Astrocyte (in vitro differentiated cells and primary cell): ENCODE data around the gene PAK4. TPM values are rescaled to one million over a fixed set of nuclear protein-coding genes. Genes with fewer than 3 reads are reported as not detected.
A peak's percentile ranks its signal among the peaks of the same experiment; 100 is the strongest.

Experiments used
- DNase-seq: peaks from one replicate; pipeline ENCODE4 v3.0.0-alpha.2; 2010; ENCODE audit warnings: low read depth
- FAIRE-seq: peaks from 2 replicates; lab custom pipeline; 2011; peaks lifted over from hg19 to GRCh38; lab: Jason Lieb, UNC
- H2AFZ ChIP-seq: 2 replicates; pipeline ENCODE4 v1.6.0; 2012; ENCODE audit warnings: low read depth, low read length, inconsistent platforms
- H3K27ac ChIP-seq: 2 replicates; pipeline ENCODE4 v1.5.1; 2011; ENCODE audit warnings: low read depth, low read length, inconsistent platforms
- H3K27me3 ChIP-seq: 2 replicates; pipeline ENCODE4 v1.6.0; 2011; ENCODE audit warnings: low read length, inconsistent platforms; ENCODE audit not compliant: insufficient read depth
- H3K36me3 ChIP-seq: 2 replicates; pipeline ENCODE4 v1.5.1; 2011; ENCODE audit warnings: low read length, inconsistent platforms; ENCODE audit not compliant: insufficient read depth
- H3K4me1 ChIP-seq: 2 replicates; pipeline ENCODE4 v1.5.1; 2011; ENCODE audit warnings: low read length, inconsistent platforms; ENCODE audit not compliant: insufficient read depth
- H3K4me2 ChIP-seq: 2 replicates; pipeline ENCODE4 v1.6.0; 2012; ENCODE audit warnings: low read length, inconsistent platforms
- H3K4me3 ChIP-seq: 2 replicates; pipeline ENCODE4 v1.5.1; 2011; ENCODE audit warnings: low read depth, mild to moderate bottlenecking, low read length, inconsistent platforms; ENCODE audit not compliant: insufficient read depth
- H3K79me2 ChIP-seq: 2 replicates; pipeline ENCODE4 v1.6.0; 2012; ENCODE audit warnings: mild to moderate bottlenecking, low read length, inconsistent platforms; ENCODE audit not compliant: insufficient read depth
- H3K9ac ChIP-seq: 2 replicates; pipeline ENCODE4 v1.6.0; 2012; ENCODE audit warnings: mild to moderate bottlenecking, low read length, inconsistent platforms
- H3K9me3 ChIP-seq: 2 replicates; pipeline ENCODE4 v1.5.1; 2012; ENCODE audit warnings: low read depth, mild to moderate bottlenecking, low read length, inconsistent platforms; ENCODE audit not compliant: insufficient read depth
- H4K20me1 ChIP-seq: 2 replicates; pipeline ENCODE4 v1.6.0; 2012; ENCODE audit warnings: low read length, inconsistent platforms; ENCODE audit not compliant: insufficient read depth
- H3K27ac Mint-ChIP-seq: one replicate; pipeline ENCODE4 v1.8.0; 2021; ENCODE audit warnings: mild to moderate bottlenecking, mixed read lengths; ENCODE audit not compliant: unreplicated experiment
- H3K27me3 Mint-ChIP-seq: one replicate; pipeline ENCODE4 v1.8.0; 2021; ENCODE audit warnings: low read depth, mixed read lengths; ENCODE audit not compliant: unreplicated experiment
- H3K36me3 Mint-ChIP-seq: one replicate; pipeline ENCODE4 v1.8.0; 2021; ENCODE audit warnings: low read depth, mixed read lengths; ENCODE audit not compliant: unreplicated experiment
- H3K4me1 Mint-ChIP-seq: one replicate; pipeline ENCODE4 v1.8.0; 2021; ENCODE audit warnings: low read depth, mixed read lengths; ENCODE audit not compliant: unreplicated experiment
- H3K4me3 Mint-ChIP-seq: one replicate; pipeline ENCODE4 v1.8.0; 2021; ENCODE audit warnings: mild to moderate bottlenecking, moderate library complexity, mixed read lengths; ENCODE audit not compliant: unreplicated experiment
- H3K9me3 Mint-ChIP-seq: one replicate; pipeline ENCODE4 v1.8.0; 2021; ENCODE audit warnings: mild to moderate bottlenecking, mixed read lengths; ENCODE audit not compliant: unreplicated experiment
- EZH2 ChIP-seq: IDR thresholded peaks from 2 replicates; pipeline ENCODE4 v1.6.1; 2012; ENCODE audit warnings: mild to moderate bottlenecking, low read length, inconsistent platforms; ENCODE audit not compliant: insufficient read depth
- total RNA-seq: library from RNA; stranded (reverse); gene quantifications from 2 replicates; pipeline ENCODE4 v1.2.1, GENCODE V29; 2021
- TF ChIP-seq, protein P1 (sequence below): IDR thresholded peaks from 2 replicates; pipeline ENCODE4 v1.5.1; 2011; ENCODE audit warnings: low read depth, mild to moderate bottlenecking, inconsistent platforms, low read length, moderate library complexity; ENCODE audit not compliant: insufficient read depth

The PAK4 gene
- total RNA-seq, 1 donor from 2014 or later = 48.0 TPM

DNA sequence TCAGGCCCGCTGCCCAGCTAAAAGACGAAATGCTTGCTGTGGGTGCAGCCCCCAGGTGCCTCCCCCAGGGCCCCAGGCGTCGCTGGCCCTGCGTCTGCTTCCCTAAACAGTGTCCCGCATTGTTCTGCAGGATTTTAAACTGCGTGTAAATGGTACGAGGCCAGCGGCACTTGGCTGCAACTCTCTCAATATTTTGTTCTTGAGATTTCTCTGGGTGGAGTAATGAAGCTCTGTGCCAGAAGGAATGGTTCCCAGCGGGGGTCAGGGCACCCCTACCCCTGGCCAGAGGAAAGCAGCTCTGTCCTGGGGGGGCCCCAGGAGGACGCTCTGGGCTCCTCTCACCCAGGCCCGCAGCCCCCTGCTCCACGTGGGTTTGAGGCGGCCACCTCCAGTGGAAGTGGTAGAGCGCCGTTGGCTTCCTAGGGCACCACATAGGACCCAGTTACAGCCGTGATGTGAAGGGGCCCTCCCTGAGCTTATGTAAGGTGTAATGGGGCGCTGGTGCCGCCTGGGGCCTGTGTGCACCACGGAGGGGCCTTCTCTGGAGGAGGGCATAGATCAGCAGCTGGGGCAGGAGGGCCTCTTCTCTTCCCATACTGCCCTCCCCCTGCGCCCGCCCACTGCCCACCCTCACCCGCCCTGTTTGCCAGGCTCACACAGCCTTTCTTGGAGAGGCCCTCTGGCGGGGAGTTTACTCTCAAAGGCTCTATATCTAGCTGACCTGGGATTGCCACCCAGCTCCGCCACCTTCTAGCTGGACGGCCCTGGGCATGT is 19.8 kb downstream of the PAK4 start:
- Histone ChIP-seq H3K9ac (no peak overlapping the region), H3K79me2 (peaks cover 77% of the 10 kb centered on the region), H3K27me3 (no peaks in the 10 kb centered on the region), H2AFZ (no peak overlapping the region), H3K9me3 (no peaks in the 10 kb centered on the region), H3K4me3 (no peak overlapping the region), H4K20me1 (peaks cover 79% of the 10 kb centered on the region), H3K4me2 (no peak overlapping the region), H3K27ac (no peak overlapping the region), H3K36me3 (no peaks in the 10 kb centered on the region), H3K4me1 (peaks cover 5% of the 10 kb centered on the region)
- peaks cover 21% of the 10 kb centered on the region for H3K4me1 Mint-ChIP-seq
- H3K27me3 Mint-ChIP-seq = no peaks in the 10 kb centered on the region
- FAIRE-seq = no peak
- H3K4me3 Mint-ChIP-seq = no peak overlapping the region
- H3K36me3 Mint-ChIP-seq = peaks cover 6% of the 10 kb centered on the region
- no peak for DNase-seq
- H3K27ac Mint-ChIP-seq = peak overlapping the region; percentile 62
- peaks cover 4% of the 10 kb centered on the region for H3K9me3 Mint-ChIP-seq
- no peak for TF ChIP-seq EZH2
- TF ChIP-seq, protein P1, sequence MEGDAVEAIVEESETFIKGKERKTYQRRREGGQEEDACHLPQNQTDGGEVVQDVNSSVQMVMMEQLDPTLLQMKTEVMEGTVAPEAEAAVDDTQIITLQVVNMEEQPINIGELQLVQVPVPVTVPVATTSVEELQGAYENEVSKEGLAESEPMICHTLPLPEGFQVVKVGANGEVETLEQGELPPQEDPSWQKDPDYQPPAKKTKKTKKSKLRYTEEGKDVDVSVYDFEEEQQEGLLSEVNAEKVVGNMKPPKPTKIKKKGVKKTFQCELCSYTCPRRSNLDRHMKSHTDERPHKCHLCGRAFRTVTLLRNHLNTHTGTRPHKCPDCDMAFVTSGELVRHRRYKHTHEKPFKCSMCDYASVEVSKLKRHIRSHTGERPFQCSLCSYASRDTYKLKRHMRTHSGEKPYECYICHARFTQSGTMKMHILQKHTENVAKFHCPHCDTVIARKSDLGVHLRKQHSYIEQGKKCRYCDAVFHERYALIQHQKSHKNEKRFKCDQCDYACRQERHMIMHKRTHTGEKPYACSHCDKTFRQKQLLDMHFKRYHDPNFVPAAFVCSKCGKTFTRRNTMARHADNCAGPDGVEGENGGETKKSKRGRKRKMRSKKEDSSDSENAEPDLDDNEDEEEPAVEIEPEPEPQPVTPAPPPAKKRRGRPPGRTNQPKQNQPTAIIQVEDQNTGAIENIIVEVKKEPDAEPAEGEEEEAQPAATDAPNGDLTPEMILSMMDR = no peak

DNA sequence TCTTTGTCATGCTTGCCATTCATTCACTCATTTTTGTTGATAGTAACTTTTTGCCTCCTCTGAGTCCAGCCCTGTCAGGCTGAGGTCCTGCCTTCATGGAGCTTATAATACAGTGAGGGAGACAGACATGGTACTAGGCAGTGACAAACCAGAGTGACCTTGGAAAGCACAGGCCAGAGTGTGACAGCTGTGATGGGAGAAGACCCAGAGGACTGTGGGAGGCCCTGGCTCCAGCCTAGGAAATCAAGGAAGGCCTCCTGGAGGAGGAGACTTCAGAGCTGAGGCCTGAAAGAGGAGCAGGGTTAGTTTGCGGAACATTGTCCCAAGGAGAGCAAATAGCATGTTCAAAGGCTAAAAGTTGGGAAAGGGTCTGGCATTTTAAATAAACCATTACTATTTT is 20.5 kb downstream of the PAK4 start:
- Mint-ChIP-seq H3K4me1 (peaks cover 22% of the 10 kb centered on the region), H3K4me3 (no peak overlapping the region), H3K27me3 (no peaks in the 10 kb centered on the region), H3K27ac (peak overlapping the region; percentile 62), H3K9me3 (peaks cover 4% of the 10 kb centered on the region), H3K36me3 (peaks cover 6% of the 10 kb centered on the region)
- no peak overlapping the region for H3K4me3 ChIP-seq
- peaks cover 76% of the 10 kb centered on the region for H4K20me1 ChIP-seq
- DNase-seq = no peak
- FAIRE-seq = no peak
- peaks cover 5% of the 10 kb centered on the region for H3K4me1 ChIP-seq
- H3K36me3 ChIP-seq = no peaks in the 10 kb centered on the region
- H2AFZ ChIP-seq = no peak overlapping the region
- no peaks in the 10 kb centered on the region for H3K27me3 ChIP-seq
- H3K9me3 ChIP-seq = no peaks in the 10 kb centered on the region
- TF ChIP-seq, protein P1 = no peak
- no peak for TF ChIP-seq EZH2
- H3K9ac ChIP-seq = no peak overlapping the region
- H3K27ac ChIP-seq = no peak overlapping the region
- H3K4me2 ChIP-seq = no peak overlapping the region
- peaks cover 77% of the 10 kb centered on the region for H3K79me2 ChIP-seq
